AG08396 (cell line): ENCODE results near the gene ABCA4.
"Not testable (repeated sequence)": the region's sequence is repeated elsewhere in the genome, so short reads cannot be mapped to it uniquely, and the experiment has no call there.

Source experiments
- DNase-seq: peaks from one replicate; pipeline ENCODE4 v3.0.0; 2012; ENCODE audit warnings: low spot score, mixed read lengths

Gene ABCA4

GRCh38 chr1:94120991-94121390 is at the start of gene ABCA4:
Gene ABCA4, minus strand, starts transcription at chr1:94121148. Its CDS starts 103 bp downstream, at chr1:94121045.
- no peak for DNase-seq

GRCh38 chr1:94169126-94169525 is 48.2 kb upstream of the ABCA4 start:
- no peak for DNase-seq

GRCh38 chr1:94165843-94166242 is 44.9 kb upstream of the ABCA4 start:
- DNase-seq, result no peak

GRCh38 chr1:94164885-94165284 is 43.9 kb upstream of the ABCA4 start:
- DNase-seq, result not testable (repeated sequence)

- DNase-seq, result not testable (repeated sequence)
Observed at GRCh38 chr1:94164121-94164520, 43.2 kb upstream of the ABCA4 start.

- not testable (repeated sequence) for DNase-seq
Observed at GRCh38 chr1:94163249-94163648, 42.3 kb upstream of the ABCA4 start.

GRCh38 chr1:94160811-94161210 is 39.9 kb upstream of the ABCA4 start:
- peak; percentile 33 for DNase-seq

- no peak for DNase-seq
Observed at GRCh38 chr1:94156096-94156625, 35.2 kb upstream of the ABCA4 start.

- DNase-seq, result no peak
Observed at GRCh38 chr1:94154989-94155388, 34.0 kb upstream of the ABCA4 start.

GRCh38 chr1:94153133-94153532 is 32.2 kb upstream of the ABCA4 start:
- no peak for DNase-seq

GRCh38 chr1:94149166-94149565 is 28.2 kb upstream of the ABCA4 start:
- DNase-seq, result not testable (repeated sequence)

- no peak for DNase-seq
Observed at GRCh38 chr1:94146273-94146672, 25.3 kb upstream of the ABCA4 start.

- DNase-seq, result no peak
Observed at GRCh38 chr1:94144836-94145235, 23.9 kb upstream of the ABCA4 start.

GRCh38 chr1:94143809-94144176 is 22.8 kb upstream of the ABCA4 start:
- no peak for DNase-seq

GRCh38 chr1:94143173-94143808 is 22.3 kb upstream of the ABCA4 start:
- DNase-seq, result no peak

- DNase-seq, result no peak
Observed at GRCh38 chr1:94142583-94142982, 21.6 kb upstream of the ABCA4 start.

GRCh38 chr1:94142022-94142421 is 21.1 kb upstream of the ABCA4 start:
- DNase-seq, result no peak

GRCh38 chr1:94132111-94132510 is 11.2 kb upstream of the ABCA4 start:
- no peak for DNase-seq

GRCh38 chr1:94130851-94131595 is 10.1 kb upstream of the ABCA4 start:
- DNase-seq, result no peak

- no peak for DNase-seq
Observed at GRCh38 chr1:94126651-94127050, 5.7 kb upstream of the ABCA4 start.

GRCh38 chr1:94125551-94126514 is 4.9 kb upstream of the ABCA4 start:
- no peak for DNase-seq

- DNase-seq, result no peak
Observed at GRCh38 chr1:94124538-94124937, 3.6 kb upstream of the ABCA4 start.
